Fibroblast of villous mesenchyme (primary cell): ENCODE results near the gene PCP2. TPM values are rescaled to one million over a fixed set of nuclear protein-coding genes. Genes with fewer than 3 reads are reported as not detected.

Experiments used
- DNase-seq: peaks from one replicate; pipeline ENCODE4 v3.0.0-alpha.2; 2010; ENCODE audit warnings: low read depth
- H3K4me3 ChIP-seq: 2 replicates; pipeline ENCODE4 v1.5.1; 2011; ENCODE audit warnings: low read depth, mild to moderate bottlenecking, low read length
- total RNA-seq: library from RNA; depleted of rRNA; stranded (reverse); fragments of >200 nt; gene quantifications from 2 replicates; pipeline ENCODE4 v1.2.3, GENCODE V29; 2012
- TF ChIP-seq, protein P1 (sequence below): IDR thresholded peaks from 2 replicates; pipeline ENCODE4 v1.5.1; 2012; ENCODE audit warnings: low read depth, mild to moderate bottlenecking, low read length; ENCODE audit not compliant: insufficient read depth

Gene PCP2
- total RNA-seq, 1 donor, result 0.43 TPM

DNA sequence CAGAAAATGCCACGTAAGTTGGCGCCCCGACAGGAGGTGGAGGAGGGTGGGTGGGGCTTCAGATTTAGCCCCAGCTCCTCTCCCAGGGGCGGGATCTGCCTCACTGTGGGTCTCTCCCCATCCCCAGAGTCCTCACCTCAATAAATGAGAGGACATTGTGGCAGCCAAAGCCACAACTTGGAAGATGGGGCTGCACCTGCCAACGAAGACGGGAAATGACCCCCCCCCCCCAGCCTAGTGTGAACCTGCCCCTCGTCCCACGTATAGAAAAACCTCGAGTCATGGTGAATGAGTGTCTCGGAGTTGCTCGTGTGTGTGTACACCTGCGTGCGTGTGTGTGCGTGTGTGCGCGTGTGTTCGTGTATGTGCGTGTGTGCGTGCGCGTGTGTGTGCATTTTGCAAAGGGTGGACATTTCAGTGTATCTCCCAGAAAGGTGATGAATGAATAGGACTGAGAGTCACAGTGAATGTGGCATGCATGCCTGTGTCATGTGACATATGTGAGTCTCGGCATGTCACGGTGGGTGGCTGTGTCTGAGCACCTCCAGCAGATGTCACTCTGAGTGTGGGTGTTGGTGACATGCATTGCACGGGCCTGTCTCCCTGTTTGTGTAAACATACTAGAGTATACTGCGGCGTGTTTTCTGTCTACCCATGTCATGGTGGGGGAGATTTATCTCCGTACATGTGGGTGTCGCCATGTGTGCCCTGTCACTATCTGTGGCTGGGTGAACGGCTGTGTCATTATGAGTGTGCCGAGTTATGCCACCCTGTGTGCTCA lies 45.6 kb upstream of the PCP2 start:
- no peak overlapping the region for H3K4me3 ChIP-seq
- DNase-seq, result no peak
- TF ChIP-seq, protein P1, sequence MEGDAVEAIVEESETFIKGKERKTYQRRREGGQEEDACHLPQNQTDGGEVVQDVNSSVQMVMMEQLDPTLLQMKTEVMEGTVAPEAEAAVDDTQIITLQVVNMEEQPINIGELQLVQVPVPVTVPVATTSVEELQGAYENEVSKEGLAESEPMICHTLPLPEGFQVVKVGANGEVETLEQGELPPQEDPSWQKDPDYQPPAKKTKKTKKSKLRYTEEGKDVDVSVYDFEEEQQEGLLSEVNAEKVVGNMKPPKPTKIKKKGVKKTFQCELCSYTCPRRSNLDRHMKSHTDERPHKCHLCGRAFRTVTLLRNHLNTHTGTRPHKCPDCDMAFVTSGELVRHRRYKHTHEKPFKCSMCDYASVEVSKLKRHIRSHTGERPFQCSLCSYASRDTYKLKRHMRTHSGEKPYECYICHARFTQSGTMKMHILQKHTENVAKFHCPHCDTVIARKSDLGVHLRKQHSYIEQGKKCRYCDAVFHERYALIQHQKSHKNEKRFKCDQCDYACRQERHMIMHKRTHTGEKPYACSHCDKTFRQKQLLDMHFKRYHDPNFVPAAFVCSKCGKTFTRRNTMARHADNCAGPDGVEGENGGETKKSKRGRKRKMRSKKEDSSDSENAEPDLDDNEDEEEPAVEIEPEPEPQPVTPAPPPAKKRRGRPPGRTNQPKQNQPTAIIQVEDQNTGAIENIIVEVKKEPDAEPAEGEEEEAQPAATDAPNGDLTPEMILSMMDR, result no peak

DNA sequence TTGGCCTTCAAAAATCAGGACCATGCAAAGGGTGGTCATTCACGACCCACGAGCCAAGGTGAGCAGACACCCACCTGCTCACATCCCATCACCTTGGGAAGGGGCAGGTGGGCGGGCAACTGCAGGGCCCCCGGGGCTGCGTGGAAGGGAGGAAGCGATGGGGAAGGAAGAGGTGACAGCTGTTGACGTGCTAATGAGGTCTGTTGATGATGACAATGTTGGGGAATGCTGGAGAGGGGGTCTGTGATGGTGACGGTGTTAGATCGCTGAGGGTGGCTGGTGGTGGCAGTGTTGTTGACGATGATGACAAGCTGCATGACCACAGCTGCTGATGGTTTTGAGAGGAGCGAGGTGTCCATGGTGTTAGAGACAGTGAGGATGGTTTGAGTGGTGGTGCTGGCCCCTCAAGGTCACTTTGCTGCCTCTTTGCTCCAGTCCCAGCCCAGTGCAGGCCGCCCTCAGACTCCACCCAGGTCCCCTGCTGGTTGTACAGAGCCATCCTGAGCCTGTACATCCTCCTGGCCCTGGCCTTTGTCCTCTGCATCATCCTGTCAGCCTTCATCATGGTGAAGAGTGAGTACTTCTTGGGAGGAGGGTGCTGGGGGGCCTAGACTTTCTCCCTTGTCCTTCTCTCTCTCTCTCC lies 44.3 kb upstream of the PCP2 start:
- no peak for DNase-seq
- TF ChIP-seq, protein P1, result no peak
- no peak overlapping the region for H3K4me3 ChIP-seq

DNA sequence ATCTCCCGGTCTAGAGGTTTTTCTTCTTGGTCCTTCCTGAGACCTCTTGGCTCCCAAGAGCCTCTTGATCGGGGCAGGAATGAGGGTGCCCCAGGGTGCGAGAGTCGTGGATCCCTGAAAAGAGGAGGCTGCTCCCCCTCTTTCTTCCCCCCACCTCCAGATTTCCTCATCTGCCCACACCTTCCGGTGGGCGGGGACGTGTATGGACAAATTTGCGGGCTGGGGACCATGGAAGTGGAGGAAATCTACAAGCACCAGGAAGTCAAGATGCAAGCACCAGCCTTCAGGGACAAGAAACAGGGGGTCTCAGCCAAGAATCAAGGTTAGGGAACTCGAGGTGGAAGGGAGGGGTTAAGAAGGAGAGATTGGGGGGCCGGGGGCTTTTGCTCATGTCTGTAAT lies 43.3 kb upstream of the PCP2 start, which contains the start of gene MCEMP1:
Gene MCEMP1 (plus strand): TSS at position 237 of the 400 bp plus-strand sequence. CDS start 31 bp downstream, at position 268.
- no peak within 1 kb of the TSS for H3K4me3 ChIP-seq
- no peak for DNase-seq
- TF ChIP-seq, protein P1, result no peak

DNA sequence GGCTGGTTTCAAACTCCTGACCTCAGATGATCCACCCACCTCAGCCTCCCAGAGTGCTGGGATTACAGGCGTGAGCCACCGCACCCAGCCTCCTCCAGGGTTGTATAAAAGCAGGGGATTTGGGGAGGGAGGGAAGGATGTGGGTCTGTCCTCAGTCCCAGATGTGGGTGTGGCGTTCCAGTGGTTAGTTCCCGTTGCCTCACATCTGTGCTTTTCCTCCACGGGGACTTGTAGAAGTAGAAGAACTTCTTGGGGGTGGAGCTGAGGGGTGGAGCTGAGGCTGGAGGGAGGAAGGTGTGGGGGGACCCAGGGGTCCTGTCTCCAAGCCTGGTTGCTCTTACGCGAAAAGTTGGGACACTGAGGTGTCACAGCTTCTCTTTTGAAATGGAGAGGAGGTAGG lies 42.9 kb upstream of the PCP2 start:
- DNase-seq, result no peak
- H3K4me3 ChIP-seq, result no peak overlapping the region
- TF ChIP-seq, protein P1, result no peak

DNA sequence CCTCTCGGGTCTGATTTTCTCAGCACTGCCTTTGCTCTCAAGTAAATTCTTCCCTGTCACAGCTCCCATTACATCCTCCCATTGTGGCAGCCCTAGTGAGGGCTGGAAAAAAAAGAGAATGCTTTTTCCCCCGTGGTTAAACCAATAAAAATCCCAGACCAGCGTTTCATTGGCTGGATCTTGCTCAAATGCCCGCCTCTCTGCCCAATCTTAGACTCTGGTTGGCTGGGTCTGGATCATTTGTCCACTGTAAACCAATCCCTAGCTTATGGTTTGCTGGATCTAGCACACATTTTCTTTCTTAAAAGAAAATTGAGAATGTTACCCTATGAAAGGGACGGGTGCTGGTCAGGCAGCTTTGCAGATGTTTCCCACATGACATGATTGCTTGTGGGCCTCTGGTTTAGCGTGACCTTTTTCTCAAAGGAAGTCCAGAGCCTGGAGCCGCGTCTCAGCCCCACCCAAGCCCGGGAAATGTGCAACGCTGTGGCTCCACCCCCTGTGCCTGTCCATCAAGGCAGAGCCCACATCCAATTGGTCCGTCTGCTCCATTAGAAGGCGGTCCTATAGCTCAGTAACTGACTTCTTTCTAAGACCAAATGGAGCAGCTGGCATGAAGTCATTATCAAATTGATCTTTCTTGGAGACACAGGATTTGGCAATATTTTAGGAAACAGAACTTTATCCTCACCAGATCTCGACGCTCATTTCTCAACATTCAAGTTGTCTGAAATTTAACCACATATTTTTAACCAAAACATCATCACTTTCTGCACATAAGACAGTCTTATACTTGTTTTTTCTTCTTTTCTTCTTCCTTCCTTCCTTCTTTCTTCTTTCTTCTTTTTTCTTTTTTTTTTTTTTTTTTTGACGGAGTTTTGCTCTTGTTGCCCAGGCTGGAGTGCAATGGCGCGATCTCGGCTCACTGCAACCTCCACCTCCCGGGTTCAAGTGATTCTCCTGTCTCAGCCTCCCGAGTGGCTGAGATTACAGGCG lies 40.8 kb upstream of the PCP2 start:
- TF ChIP-seq, protein P1, result no peak
- peak; percentile 83 for DNase-seq
- no peak overlapping the region for H3K4me3 ChIP-seq

DNA sequence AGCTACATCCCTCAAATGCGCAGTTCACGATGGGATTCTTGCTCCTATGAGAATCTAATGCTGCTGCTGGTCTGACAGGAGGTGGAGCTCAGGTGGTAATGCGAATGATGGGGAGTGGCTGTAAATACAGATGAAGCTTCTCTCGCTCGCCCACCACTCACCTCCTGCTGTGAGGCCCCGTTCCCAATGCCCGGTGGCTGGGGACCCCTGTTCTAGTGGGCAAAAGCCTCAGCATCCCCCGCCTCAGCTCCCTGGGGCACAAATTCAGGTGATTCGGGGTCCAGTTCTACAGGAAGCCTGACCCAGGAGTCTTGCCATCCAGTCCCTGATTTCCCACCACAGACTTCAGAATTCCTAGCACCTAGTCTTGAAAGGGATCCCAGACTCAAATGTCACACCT lies 39.0 kb upstream of the PCP2 start:
- H3K4me3 ChIP-seq, result no peak overlapping the region
- TF ChIP-seq, protein P1, result no peak
- DNase-seq, result no peak
